SIG-M5 (cell line): ENCODE data around the gene ARHGEF40.

ENCODE experiments used
- DNase-seq: peaks from one replicate; lab custom pipeline; 2025; lab: John Stamatoyannopoulos, UW

The ARHGEF40 gene

DNA sequence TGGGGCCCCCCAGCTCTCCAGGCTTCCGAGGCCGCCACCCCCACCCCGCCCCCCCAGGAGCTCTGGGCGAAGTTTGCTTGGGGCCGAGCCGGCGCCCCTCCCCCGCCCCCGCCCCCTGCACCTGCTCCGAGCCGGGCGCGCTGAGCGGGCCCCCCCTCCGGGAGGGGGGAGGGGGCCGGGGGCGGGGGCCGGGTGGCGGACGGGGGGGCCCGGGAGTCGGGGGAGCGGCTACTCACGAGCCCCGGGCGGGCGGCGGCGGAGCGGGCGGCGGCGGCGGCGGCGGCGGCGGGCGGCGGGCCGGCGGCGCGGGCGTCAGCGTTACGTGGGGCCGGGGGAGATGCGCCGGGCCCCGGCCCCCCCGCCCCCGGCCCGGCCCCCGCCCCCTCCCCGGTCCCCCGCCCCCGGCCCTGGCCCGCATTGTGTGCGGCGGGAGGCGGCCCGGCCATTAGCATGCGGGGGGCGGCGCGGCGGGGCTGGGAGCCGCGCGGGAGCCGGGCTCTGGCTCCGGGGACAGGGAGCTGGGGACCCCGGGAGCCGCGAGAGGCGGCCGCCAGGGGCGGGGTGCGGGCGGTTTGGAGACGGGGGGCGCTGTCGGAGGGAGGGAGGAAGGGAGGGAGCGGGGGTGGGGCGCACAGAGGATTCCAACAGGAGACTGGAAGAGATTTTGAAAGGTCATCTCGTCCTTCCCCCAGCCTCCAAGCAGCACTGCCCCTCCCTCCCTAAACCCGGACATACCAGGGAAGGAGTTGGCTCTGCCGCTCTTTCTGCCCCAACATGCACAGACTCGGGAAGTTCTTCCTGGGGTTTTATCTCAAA, 28.2 kb downstream of the ARHGEF40 start, which contains the start of gene ZNF219:
TSS of gene ZNF219 (minus strand) at position 580 of the 816 bp plus-strand sequence. CDS start 5,064 bp downstream, outside the sequence.
- DNase-seq: no peak

DNA sequence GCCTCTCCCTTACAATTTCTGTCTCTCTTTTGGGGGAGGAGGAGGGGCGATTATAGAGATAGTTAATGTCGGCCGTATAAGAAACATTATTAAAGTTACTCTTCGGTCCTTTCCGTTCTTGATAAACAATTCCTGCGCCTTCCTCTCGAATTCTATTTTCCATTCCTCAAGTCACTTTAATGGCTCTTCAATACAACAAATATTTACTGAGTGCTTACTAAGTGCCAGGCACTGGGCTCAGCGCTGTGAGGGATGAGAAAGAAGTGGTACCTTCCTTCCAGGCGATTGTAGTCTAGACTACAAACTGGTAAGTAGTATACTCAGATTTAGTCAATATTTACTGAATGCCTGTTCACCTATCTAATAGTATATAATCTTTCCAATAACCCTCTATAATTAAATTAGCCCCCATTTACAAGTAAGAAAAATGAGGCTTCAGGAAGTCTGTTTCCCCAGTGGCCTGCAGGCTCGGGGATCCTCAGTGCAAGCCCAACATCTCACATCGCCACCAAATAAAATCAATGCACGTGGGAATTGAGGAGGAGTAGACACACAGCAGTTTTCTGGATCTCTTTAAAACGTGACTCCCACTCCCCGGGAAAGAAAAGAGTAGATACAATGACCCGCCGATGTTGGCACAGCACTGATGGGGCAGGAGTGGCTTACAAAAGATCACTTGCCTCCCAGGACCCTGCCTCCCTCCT, 28.9 kb downstream of the ARHGEF40 start:
- DNase-seq: no peak

DNA sequence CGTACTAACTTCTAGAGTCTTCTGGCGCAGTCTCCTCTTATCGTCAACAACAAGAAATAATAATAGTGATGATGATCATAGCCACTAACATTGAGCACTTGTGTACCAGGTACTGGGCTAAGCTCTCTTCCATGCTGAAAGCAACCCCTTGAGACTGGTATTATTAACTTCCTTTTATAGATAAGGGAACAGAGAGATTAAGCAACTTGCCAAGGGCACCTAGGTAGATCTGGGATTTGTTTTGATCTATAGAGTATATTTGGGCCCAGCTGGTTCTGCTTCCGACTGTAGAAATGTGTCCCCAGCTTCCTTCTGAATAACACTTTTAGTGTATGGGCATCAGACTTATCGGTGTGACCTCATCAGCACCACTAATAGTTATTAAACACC, 29.5 kb downstream of the ARHGEF40 start:
- no peak for DNase-seq

DNA sequence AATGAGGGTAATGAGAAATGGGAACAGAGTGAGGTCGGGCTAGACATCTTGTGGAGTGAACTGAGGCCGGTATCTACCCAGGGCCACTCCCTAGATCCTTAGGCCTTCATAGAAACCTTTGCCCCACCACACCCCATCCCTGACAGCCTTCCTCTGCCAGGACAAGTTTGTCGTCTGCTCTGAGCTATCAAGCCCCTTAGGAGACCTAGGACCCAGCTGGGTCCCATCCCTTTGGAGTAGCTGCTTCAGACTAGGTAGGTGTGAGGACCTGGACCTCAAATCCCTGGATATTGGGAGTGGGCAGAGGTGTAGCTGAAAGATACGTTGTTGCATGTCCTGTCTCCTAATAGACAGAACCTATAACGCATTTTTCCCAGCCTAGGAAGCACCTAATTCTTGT, 30.8 kb downstream of the ARHGEF40 start, which contains the start of gene TMEM253:
TSS of gene TMEM253 (plus strand) at position 136 of the 400 bp plus-strand sequence. CDS start 278 bp downstream, outside the sequence.
- DNase-seq: no peak

DNA sequence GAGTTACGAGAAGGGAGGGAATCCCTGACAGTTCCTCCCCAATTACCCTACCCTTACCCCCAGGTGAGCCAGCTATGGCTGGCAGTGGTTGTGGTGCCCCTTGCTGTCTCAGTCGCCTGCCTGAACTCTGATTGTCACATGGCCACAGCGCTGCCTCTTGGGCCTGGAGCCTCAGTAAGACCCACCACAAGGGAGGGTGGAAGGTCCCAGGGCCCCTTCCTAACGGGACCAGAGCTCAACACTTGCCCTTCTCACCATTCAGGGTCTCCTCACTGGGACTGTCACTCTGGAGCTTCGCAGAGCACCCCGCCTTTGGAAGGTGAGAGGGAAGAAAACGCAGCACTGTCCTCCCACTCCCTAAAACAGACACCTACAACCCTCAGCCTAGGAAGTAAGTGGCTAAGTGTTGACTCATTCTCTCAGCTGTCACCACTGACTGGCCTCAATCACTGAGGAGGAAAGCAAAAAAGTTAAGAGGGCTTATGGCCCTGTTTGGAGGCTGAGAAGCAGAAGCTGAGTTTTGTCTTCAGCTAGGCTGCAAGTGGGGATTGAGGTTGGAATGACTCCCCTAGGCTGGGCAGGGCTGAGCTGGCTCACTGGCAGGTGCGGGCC, 31.8 kb downstream of the ARHGEF40 start:
- no peak for DNase-seq

DNA sequence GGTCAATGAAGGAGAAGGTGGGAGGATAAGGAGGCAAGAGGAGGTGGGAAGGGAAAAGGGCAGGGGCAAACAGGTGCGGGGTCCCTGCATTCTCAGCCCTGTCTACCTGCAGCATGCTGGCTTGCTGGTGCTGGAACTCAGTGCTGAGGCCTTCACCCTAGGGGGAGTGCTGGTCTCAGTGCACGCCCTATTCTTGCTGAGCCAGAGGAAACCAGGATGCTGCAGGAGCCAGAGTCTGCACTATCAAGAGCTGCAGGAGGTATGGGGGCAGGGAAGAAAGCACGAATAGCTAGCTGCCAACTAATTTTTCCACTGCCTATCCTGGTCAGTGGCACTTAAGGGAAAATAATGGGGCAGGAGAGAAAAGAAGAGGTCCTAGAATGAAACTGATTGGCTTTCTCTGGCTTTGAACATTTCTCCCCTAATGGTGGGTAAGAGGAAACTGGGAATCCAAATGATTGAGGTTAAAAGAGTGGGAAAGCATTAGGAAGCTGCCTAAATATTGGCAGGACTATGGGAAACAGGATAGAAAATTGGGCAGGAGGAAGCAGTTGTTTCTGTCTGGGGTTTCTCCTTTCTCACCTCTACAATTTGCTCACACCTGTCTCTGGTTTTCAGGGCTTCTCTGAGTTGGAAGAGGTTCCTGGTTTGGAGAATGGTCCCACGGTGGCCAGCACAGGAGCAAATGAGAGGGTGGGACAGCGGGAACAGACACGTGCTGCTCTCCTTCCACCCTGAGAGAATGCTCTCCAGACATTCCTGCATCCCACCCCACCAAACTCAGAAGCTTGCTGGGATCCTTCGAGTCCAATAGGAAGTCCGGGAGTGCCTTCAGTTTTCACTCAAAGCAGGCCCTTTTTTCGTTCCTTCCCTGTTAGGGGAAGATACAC, 32.7 kb downstream of the ARHGEF40 start:
- no peak for DNase-seq

DNA sequence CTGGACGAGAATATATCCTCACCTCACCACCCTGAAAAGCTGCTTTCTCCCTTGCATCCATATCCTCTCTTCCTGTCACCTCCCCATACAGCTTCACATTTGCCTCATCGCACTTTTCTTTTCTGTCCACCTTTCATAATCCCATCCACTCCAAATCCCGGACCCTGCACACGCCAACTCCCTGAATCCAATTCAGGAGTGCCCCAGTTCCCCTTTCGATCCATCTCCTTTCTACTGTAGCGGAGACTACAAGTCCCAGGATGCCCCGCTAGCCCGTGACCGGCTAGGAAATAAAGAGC, 33.3 kb downstream of the ARHGEF40 start:
- DNase-seq: peak; percentile 74

DNA sequence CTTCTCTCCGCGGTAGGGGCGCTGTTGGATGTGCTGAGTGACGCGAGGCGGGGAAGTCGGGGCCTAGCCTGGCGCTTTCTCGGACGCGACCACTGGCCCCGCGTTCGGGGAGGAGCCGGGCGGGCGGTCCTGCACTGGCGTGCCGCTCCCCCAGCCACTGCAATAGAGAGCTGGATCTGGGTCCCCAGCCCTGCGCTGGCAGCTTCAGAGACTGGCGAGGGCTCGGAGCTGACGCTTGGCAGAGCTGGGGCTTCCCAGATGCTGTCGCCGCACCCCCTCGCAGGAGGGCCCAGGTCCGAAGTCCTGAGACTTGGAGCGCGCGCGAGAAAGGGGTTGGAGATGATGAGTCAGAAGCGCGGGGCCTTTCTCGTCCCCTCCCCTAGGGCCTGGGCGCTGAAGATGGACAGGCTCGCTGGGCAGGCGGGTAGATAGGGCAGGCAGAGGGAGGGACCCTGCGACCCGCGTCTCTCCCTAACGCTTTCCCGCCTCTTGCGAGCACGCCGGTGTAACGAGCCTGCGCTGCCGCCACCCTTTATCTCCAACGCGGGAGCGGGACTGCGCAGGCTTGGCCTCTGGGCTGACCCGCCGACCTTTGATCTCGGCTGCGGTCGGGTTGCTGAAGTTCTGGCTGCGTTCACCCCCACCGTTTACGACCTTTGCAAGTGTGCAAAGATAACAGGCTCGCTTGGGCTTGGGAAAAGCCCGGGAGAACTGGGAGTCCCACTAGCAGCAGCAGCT, 33.8 kb downstream of the ARHGEF40 start:
- peak; percentile 49 for DNase-seq

DNA sequence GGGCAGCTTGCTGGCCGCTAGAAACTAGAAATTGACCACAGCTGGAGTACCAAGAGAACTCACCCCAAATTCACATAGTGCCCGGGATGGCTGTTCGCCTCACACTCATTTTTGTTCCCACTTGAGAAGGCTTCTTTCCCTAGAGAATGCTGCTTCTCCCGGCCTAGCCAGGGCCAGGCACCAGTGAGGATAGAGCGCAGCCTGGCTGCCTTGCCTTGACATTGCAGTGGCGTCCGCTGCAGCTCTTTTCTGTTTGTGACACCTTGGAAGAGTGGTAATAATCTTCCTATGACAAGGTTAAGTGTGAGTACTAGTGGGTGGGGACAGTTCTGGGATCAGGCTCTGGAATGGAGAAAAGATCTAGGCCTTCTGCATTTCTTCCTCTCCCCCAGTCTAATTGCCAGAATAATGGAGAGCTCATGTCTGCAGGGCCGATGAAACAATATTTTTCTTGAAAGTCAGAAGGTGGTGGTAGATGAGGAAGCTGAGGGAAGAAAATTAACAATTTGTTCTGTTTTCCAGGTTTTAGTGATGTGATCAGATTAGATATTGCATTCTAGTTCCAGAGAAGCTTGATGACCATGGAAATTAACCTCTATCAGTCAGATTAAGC, 34.5 kb downstream of the ARHGEF40 start:
- no peak for DNase-seq

DNA sequence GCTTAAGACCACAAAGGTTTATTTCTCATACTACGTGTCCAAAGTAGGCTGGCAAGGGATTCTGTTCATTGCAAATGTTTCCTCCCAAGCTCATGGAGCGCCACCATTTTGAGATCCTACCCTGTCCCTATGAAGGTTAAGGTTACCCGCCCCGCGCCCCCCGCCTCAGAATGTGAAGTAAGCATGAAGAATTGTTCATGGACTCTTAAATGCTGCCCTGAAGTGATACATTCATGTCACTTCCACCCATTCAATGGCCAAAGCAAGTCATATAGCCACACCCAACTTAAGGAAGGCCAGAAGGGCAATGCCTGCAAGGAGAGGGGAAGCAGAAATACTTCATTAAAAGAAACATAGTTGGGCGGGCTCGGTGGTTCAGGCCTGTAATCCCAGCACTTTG, 35.0 kb downstream of the ARHGEF40 start:
- DNase-seq: no peak

DNA sequence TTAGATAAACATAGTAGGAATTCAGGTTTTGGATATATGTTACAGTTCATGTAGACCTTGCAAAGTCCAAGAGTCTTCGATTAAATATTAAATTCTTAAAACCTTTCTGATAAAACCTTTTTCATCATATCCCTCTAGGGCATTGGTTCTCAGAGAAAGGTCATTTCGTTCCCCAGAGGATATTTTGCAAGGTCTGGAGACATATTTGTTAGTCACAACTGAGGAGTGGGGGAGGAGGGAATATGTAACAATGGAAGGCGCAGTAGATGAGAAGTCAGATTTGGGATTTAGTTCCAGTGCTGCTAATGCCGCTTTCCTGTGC, 36.0 kb downstream of the ARHGEF40 start:
- DNase-seq: no peak

DNA sequence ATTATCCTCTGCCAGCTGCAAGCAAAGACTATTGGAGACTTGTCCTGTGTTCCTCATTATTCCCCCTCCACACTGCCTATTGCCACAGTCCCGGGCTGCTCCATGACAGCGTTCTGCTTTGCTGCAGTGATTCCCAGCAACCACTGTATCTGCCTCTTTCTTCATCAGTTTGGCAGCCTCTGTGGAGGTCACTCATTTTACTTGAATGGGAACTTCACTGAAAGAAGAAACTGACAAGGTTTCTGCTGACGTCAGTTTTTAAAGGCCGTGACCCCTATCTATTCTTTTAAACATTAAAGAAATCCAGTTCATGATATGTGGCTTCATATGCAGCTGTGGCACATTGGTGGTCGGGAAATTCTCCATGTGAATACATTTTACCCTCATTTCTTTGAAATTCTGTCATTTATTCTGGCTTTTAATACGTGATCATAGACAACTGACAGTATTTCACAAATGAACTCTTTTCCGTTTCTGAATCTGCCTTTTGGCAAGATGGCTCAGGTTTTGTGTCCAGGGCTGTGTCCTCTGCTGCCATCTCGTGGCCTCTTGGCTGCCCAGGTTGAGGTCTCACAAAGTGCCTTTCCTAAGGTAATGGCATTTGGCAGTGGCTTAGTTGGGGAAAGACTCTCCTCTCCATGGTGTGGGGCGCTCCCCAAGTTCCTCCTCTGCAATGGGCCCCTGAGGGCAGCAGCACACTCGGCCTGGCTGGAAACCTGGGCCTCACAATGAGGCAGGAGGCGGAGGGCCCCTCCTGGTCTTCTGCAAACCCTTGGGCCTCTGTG, 36.6 kb downstream of the ARHGEF40 start:
- no peak for DNase-seq

DNA sequence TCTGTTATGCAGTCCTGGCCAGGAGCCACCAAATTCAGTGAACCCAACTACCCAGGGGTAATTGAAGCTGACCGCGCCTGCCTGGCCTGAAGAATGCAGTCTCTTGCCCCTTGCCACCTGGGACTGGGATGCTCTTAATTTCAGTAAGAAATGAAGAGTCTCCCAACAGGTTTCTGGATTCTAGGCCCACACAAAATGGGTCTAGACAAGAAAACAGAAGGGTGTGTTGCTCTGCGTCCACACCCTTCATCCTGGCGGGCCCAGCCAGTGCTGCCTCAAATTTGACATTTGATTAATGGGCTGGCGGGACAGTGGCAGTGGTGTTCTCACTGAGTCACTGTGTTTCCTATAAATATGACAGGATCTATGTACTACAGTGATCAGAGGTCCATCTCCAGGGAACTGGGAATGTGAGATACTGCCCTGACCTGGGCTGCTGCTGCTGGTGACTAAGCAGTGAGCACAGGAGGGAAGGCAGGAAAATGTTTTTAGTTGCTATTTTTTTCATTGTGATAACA, 37.2 kb downstream of the ARHGEF40 start:
- DNase-seq: no peak

DNA sequence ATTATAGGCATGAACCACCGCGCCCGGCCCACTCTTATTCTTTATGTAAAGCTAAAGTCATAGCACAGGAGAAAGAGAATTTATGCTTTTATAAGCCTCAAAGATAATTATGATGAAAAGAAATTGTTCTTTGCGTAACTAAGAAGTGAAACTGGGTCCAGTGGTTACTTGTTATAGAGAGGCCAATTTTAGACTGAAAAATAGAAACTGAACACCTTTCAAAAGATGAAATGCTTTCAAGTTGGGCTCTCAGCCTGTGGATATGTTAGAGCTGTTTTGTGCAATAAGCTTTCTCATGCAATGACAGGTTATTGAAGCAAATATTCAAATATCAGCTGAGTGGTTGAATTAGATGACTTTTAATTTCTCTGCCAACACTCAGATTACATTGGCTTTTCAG, 38.7 kb downstream of the ARHGEF40 start:
- DNase-seq: no peak

DNA sequence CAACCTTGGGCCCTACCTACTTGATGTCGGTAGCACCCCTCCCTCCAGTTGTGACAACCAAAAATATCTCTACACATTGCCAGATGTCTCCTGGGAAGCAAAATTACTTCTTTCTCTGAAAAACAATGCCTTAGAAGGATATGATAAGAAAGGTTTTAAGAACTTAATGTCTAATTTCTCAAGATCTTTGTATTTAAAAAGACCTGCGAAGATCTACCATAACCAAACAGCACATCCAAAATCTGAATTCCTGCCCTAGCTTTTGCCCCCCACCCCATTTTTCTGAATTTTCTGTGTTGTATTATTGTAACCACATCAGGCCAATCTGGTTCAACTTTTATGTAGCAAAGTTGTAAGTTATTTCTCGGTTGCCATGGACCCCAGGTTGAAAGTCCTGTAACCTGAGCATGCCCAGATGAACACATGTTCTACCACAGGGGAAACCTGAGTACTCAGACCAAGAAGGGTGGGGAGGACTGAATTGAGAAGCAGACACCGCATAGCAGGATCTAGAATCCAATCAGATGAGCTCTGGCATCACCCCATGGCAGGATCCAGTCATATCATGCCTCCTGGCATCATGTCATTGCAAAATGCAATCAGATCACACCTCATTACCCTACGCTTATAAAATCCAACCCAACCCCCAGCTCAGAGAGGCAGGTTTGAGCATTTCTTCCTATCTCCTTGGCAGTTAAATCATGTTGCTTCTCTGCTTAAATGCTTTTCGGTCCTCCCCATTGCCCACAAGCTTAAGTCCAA, 39.5 kb downstream of the ARHGEF40 start:
- DNase-seq: no peak

DNA sequence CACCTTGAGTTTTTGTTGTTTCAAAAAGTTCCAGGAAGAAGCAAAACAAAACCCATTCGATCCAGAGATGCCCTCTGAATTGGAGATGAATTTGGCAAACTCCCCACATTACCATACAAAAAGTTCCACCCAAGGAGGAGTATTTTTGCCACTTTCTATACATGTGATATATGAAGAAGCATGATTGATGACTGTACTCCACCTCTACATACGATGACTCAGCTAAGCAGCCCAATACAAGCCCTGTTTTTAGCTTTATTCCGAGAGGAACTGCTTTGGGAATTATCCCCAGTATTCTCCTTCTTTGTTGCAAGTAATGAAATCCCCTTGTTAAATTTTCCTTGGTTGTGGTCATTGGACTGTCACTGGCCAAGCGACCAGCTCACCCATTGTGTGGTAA, 42.2 kb downstream of the ARHGEF40 start:
- no peak for DNase-seq

DNA sequence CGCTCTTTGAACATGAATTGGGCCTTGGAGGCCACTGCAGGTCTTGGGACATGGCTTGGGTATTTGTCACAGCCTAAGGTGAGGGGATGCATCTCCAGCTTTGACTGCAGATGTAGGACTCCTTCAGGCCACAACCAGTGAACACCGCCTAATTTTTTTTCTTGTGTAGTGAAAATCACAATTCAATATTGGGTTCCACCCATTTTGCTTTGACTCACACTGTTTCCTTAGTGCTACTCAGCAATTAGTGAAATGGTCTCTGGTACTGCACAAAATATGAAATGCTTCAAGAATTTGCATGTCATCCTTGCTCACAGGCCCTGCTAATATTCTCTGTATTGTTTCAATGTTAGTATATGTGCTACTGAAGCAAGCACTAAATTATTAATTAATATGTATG, 43.3 kb downstream of the ARHGEF40 start:
- DNase-seq: no peak

DNA sequence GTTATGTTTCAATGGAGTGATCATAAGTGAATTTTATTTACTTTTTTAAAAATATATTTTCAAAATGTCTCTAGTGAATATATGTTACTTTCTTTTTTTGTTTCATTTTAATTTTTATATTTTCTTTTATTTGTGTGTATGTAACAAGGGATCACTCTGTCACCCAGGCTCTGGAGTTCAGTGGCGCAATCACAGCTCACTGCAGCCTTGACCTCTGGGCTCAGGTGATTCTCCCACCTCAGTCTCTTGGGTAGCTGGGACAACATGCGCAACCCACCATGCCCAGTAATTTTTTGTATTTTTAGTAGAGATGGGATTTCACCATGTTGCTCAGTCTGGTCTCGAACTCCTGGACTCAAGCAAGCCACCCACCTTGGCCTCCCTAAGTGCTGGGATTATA, 48.8 kb downstream of the ARHGEF40 start:
- DNase-seq: no peak

DNA sequence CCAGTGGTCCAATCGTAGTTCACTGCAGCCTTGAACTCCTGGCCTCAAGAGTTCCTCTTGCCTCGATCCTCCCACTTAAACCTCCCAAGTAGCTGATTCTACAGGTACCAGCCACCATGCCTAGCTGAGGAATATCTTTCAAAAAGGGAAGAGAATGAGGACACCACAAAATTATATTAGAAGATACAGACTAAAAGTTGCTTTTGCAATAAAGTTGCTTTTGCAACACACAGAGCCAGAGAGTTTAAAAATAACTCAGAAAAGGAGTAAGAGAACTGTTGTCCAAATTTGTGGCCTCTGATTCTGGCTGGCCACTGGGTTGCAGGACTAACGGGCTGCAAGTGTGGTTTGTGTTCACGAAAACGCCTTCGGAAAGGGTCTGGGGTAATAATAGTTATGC, 50.6 kb downstream of the ARHGEF40 start:
- DNase-seq: no peak
